ENCODE data around the gene ATP11A. TPM values are rescaled to one million over a fixed set of nuclear protein-coding genes. Genes with fewer than 3 reads are reported as not detected.

The ATP11A gene
- total and polyA plus RNA-seq, 8 donors = 271 to 502 (median 458) TPM

- H3K4me1 ChIP-seq = peaks cover 9 to 11% of the 10 kb centered on the region in 2 donors
- DNase-seq = no peak
- peaks cover 0 to 2% of the 10 kb centered on the region in 2 donors for H3K36me3 ChIP-seq
- no peak for TF ChIP-seq CTCF (IDR thresholded peaks at IDR 0.05)
- peak; percentile 30 for ATAC-seq
- intact Hi-C loops (cut with DNase I) = no loop called here
- H3K9me3 ChIP-seq = no peaks in the 10 kb centered on the region
- H3K27ac ChIP-seq = peak overlapping the region in 1 of 2 donors; percentile 3
- no peaks in the 10 kb centered on the region for H3K27me3 ChIP-seq
- no peak overlapping the region for H3K4me3 ChIP-seq
Observed at GRCh38 chr13:112748947-112749735, 59.3 kb downstream of the ATP11A start.

- TF ChIP-seq CTCF (IDR thresholded peaks at IDR 0.05) = no peak
- ATAC-seq = no peak
- intact Hi-C loops (cut with DNase I) = no loop called here
Observed at GRCh38 chr13:112750570-112750969, 60.7 kb downstream of the ATP11A start.

GRCh38 chr13:112751617-112752016, 61.8 kb downstream of the ATP11A start:
- no peak for TF ChIP-seq CTCF (IDR thresholded peaks at IDR 0.05)
- Histone ChIP-seq H3K27ac (no peak overlapping the region), H3K27me3 (no peaks in the 10 kb centered on the region), H3K4me3 (no peak overlapping the region), H3K9me3 (no peaks in the 10 kb centered on the region), H3K36me3 (peaks cover 0 to 15% of the 10 kb centered on the region in 2 donors), H3K4me1 (peaks cover 6 to 7% of the 10 kb centered on the region in 2 donors)
- intact Hi-C loops (cut with DNase I) = no loop called here
- DNase-seq (no peak), ATAC-seq (no peak)

More at GRCh38 chr13:112750570-112750969, 60.7 kb downstream of the ATP11A start:
- Histone ChIP-seq H3K4me3 (no peak overlapping the region), H3K4me1 (peaks cover 6 to 9% of the 10 kb centered on the region in 2 donors), H3K27me3 (no peaks in the 10 kb centered on the region), H3K9me3 (no peaks in the 10 kb centered on the region), H3K27ac (no peak overlapping the region), H3K36me3 (peaks cover 0 to 15% of the 10 kb centered on the region in 2 donors)
- DNase-seq = no peak

GRCh38 chr13:112752211-112752610, 62.4 kb downstream of the ATP11A start:
- H3K4me3 ChIP-seq = no peak overlapping the region
- DNase-seq (no peak), ATAC-seq (no peak)
- no peaks in the 10 kb centered on the region for H3K9me3 ChIP-seq
- intact Hi-C loops (cut with DNase I) = no loop called here
- H3K27me3 ChIP-seq = no peaks in the 10 kb centered on the region
- TF ChIP-seq CTCF (IDR thresholded peaks at IDR 0.05) = no peak
- H3K27ac ChIP-seq = no peak overlapping the region
- peaks cover 6 to 13% of the 10 kb centered on the region in 2 donors for H3K4me1 ChIP-seq
- H3K36me3 ChIP-seq = peaks cover 0 to 15% of the 10 kb centered on the region in 2 donors

GRCh38 chr13:112752711-112753541, 63.1 kb downstream of the ATP11A start:
- intact Hi-C loops (cut with DNase I) = no loop called here

More at GRCh38 chr13:112752711-112753541, 63.1 kb downstream of the ATP11A start:
- Histone ChIP-seq H3K27me3 (no peaks in the 10 kb centered on the region), H3K36me3 (peaks cover 0 to 15% of the 10 kb centered on the region in 2 donors), H3K4me3 (no peak overlapping the region), H3K9me3 (no peaks in the 10 kb centered on the region), H3K4me1 (peaks cover 6 to 15% of the 10 kb centered on the region in 2 donors), H3K27ac (no peak overlapping the region)
- DNase-seq = no peak
- TF ChIP-seq CTCF (IDR thresholded peaks at IDR 0.05) = no peak
- peak; percentile 7 for ATAC-seq

All from left lung (tissue), 10 donors.